Measurements from ENCODE around the gene TMEM51.

Gene TMEM51

DNA sequence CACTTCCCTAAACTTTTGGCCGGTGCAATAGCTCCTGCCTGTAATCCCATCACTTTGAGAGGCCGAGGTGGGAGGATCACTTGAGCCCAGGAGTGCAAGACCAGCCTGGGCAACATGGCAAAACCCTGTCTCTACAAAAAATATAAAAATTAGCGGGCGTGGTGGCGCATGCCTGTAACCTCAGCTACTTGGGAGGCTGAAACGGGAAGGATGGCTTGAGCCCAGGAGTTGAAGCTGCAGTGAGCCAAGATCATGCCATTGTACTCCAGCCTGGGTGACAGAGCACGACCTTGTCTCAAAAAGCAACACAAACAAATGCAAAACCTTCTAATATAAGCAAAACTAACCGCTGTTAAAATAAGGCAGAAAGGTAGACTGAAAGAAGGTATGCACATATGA is 25.9 kb downstream of the TMEM51 start:
- DNase-seq: no peak

DNA sequence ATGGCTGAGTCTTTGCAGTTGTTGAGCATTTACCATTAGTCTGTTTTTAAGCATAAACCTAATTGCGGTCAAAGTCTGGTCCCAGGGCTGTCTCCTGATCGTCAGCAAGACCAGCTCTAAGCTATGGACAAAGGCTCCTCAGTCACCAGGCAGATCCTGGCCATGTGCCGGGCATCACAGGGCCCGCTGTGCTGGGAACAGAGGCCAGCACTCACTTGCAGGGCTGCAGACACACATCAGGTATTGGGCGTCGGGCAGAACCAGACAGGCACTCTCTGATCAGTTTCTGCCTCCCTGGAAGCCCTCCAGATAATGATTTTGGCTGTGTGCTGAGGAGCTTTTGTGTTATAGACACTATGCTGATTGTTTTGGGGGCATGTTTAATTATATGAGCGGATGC is 26.6 kb downstream of the TMEM51 start:
- no peak for DNase-seq

DNA sequence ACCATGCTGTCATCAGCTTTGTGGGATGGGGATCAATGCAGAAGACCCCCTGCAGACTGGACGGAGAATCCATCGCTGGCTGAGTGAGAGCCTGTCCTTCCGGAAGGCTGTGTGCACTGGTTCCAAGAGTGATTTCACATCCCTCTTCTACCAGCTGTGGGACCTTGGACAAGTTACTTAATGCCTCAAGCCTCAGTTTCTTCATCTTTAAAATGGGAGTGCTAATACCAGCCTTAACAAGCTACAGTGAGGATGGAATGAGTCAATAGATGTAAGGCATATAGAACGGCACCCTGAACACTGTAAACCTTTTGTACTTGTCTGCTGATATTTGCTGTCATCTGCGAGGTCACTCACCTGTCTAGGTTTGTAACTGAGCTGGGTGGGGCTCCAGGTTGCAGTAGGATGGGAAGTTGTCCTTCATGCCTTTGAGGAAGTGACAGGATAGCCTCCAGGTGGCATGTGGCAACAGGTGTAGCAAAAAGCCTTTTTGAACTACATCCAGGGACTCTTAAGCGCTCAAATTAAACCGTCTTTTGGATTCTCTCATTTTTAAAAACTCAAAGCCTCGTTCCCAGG is 27.5 kb downstream of the TMEM51 start:
- DNase-seq: no peak

DNA sequence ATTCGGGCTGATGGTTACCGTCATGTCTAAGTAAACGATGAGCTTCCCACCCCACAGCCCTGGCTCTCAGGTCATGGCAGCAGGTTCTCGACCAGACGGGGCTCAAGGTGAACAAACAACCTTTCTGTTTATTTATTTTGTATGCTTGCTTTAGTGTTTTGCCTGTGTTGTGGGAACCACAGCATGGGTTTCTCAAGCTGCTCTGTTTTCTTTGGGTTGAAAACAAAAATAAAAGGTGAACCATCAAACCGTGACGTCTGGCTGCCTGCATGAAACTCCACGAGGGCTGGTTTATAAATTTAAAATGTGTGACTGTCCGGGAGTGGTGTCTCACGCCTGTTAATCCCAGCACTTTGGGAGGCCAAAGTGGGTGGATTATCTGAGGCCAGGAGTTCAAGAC is 28.0 kb downstream of the TMEM51 start:
- no peak for DNase-seq

DNA sequence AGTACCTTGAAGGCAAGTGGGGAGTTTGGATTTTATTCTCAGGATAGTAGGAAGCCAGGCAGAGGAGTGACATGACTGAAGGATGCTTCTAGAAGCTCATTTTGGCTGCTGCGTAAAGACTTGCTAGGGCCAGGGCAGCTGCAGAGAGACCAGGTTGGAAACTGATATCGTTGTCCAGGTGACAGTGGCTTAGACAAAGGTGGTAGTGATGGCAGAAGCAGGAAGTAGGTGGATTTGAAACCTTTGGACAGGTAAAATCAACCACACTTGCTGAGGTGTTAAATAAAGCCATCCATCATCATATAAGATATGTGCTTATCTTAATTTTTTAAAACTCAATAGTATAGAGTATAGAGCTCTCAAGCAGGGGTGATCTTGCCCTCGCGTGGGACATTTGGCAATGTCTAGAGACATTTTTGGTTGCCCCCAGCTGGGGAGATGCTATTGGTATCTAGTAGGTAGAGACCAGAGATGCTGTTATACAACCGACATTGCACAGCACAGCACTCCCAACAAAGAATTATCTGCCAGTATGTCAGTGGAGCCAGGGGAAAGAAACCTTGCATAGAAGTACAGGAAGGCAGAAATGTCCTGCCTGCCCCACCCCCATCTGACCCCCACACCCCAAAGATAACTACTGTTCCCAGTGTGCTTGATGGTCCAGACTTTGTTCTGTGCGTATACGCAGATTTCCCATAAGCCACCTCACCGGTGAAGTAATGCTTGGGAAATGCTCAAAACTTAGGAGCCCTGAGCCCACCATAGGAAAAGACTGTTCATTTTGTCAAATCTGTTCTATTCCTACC is 31.1 kb downstream of the TMEM51 start:
- no peak for DNase-seq

DNA sequence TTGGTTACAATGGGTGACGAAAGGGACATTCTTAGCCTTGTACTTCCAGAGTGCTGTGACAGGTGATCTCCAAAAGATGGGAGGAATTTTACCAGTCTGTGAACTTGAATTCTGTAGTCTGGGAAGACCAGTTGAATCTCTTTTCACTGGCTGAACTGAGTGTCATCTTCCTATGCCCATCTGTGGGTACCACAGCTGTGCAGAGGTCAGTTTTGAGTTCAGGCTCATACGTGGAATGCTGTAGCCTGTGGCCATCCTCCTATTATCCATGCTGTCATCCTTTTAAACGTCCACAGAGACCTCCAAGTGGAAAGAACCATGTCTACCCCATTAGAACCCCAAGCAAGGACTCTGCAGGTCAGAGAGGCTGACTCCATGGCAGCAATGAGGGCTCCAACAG is 32.1 kb downstream of the TMEM51 start:
- DNase-seq: no peak

DNA sequence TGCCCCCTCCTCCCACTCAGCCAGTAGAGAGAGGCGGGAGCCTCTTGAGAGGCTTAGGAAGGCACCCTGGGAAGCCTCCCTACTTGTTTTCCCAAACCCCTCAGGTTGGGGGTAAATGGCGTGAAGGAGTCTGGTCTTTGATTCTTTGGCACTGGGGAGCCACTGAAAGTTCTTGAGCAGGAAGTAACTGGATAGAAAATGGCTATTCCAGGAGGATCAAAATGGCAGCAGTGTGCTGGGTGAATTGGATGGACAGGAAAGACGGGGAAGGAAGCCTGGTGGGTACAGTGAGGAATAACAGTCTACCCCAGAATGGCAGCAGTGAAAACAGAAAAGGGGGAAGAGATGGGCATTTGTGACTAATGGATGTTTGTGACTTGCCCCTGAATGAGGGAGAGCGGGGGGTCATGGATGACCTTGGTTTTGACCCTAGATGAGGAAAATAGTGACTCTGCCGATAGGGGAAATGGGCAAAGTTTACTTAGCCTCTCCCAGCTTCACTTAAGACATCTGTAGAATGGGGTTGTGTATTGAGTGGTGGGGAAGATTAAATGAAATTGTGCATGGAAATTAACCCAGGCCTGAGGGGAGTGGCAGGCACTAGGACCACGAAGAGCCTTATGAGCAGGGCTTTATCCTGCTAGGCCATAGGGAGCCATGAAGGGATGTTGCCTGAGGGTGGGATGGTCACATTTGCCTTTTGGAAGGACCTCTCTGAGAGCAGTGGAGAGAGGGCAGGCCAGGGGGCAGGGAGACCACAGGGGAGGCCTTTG is 32.7 kb downstream of the TMEM51 start:
- no peak for DNase-seq

DNA sequence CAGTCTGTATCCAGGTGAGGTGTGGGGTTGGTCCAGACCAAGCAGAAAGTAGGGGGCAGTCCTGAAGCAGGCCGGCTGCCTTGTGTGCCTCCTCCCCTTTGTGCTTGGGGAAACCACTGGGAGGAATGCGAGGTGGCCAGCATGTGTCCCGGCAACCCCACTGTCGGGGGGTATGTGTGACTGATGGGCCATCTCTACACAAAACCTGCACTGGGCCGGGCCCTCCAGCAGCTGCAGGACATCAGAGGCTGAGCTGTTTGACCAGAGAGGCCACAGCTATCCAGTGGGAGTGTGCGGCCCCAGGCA is 33.3 kb downstream of the TMEM51 start:
- no peak for DNase-seq

DNA sequence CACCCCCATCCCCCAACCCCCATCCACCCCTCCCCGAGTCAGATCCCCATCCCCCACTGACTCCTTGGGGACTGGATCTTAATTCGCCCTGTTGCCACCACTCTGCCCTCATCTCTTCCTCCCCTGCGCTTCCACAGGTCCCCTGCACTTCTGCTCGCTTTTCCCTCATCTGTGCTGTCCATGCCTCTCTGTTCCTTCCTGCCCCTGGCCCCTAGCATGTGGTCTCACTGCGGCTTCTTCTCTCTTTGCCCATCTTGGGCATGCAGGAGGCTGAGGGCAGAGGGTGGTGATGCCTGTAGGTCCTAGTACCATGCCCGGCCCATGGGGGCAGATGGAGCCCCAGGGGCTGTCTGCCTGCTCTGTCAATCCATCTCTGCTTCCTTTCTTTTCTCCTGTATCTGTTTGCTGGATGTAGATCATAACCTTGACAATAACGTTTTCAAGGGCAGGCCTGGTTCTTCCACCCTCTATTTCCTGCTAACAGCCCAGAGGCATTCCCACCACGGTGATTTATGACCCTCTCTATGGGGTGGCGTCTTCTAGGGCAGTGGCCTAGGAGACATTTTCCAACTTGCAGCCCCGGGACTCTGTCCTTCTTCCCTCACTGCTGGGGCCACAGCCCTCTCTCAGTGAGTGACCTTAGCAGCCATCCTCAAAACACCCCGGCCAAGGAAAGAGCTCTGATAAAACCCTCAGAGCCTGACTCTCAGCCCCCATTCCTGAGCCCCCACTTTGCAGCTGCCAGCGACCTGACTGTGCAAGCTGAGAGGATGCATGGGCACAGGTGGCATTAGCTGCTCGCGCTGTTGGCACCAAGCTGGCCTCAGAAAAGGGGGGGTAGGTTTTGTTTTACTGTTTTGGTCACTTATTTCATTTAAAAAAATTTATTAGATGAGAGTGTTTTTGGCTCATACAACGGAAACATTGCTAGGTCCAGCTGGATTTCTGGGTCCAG is 33.9 kb downstream of the TMEM51 start:
- DNase-seq: no peak

DNA sequence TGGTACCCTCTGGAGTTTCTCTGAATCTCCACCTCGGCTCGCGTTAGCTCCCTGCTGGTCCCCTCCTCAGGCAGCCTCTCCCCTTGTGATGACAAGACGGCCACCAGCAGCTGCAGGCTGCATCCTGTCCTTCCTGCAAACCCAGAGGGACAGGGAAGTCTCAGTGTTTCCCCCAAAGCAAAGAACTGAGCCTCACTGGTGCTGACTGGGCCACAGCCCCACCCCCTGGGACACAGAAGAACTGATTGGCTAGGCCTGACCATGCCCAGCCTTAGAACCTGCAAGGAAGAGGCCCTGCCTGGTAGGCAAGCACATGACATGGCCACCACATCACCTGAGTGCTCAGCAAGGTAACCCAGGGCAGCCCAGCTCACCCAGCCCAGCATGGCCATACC is 34.6 kb downstream of the TMEM51 start:
- DNase-seq: no peak

DNA sequence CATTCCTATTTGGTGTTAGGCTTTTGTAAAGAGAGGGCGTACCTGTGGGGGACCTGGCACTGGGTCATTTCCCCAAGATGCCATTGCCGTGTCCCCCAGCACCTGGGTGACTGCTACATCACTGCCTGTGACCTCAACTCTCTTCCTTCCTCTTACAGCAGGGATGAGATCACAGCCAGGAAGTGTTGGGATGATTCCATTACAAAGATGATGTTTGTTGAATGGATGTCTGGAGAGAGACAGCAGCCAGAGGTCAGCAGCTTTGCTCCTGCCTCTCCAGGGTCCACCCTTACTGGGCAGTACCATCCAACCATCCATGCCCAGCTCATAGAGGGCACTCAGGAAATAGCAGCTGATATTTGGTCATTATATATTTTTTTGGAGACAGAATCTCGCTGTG is 35.1 kb downstream of the TMEM51 start:
- no peak for DNase-seq

DNA sequence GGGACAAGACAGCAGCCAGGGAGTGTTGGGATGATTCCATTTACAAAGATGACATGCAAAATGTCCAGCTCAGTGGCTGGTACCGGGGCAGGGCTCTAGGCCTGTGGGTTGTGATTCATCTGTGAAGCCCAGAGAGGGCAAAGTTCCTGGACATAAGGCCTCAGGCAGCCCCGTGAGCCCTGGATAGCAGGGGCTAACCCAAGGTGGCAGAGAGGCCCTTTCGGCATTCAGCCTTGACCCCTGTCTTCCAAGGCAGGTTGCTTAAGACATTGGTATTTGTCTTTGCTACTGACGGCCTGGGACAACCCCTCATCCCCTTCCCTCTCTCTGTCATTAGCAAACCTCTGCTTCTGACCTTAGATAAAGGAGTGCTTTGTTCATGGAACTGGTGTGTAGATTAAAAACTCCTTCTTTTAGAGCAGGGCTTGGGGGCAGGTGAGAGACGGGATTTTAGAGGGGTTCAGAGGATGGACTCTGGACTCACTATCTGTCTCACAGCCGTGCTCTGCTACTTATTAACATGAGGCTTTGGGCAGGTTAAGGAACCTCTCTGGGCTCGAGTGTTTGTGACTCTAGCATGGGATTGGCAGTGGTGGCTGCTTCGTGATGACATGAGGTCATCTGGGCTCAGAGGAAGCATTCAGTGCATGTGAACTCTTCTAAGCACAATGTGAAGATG is 36.3 kb downstream of the TMEM51 start:
- no peak for DNase-seq

DNA sequence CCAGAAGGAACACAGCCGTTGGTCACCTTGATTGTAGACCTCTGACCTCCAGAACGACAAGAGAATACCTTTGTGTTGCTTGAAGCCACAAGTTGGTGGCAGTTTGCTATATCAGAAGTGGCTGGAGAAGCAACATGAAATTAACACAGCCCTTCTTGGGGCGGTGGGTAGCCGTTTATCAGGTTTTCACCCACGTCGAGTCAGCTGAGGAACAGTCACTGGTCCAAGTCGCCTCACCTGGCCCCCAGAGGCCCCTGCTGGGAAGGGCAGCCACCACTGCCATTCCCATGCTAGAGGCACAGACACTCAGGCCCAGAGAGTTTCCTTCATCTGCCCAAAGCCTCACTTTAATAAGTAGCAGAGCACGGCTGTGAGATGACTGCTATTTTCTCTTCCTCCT is 37.7 kb downstream of the TMEM51 start:
- no peak for DNase-seq

DNA sequence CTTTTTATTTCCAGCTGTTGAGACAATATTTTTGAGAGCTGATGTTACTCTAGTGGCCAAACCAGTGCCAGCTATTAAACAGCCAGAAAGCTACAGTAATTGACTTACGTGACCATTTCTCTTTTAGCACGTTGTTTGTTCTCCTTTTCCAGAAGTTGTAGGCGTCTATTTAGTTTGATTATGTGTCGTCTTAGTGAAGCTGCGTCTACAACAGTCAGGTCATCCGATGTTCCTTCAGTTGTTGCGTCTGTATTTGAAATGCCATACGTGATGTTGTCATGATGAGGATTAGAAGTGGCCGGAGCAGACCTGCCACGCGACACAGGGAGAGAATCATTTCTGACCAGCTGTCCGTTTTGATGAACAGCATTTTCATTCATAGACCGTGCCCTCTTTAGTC is 38.2 kb downstream of the TMEM51 start:
- no peak for DNase-seq

DNA sequence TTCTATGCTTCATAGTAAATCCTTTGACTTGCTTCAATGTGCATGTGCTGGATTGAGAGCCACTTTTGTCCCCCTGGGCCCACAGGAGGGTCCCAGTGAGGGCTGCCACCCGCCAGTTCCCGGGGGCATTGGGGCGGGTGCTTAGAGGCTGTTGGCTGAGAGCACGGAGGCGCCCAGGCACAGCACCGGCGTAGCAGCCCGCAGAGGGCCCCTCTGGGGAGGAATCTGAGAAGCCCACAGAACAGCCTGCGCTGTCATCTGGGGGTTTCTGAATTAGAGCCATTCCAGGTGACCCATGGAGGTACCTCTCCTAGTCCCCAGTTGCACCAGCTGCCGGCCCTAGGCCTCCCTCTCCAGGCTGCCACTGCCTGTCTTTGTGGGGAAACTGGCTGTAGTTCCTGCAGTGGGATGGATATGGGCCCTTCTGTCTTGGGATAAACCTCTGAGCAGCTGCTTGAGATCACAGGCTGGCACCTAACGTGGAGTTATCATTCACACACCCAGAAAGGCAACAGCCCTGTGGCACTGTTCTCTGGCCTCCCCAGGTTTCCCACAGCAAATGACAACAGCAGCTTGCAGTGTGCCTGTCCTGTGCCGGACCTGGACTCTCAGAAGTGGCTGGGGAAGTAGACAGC is 39.5 kb downstream of the TMEM51 start:
- DNase-seq: no peak

DNA sequence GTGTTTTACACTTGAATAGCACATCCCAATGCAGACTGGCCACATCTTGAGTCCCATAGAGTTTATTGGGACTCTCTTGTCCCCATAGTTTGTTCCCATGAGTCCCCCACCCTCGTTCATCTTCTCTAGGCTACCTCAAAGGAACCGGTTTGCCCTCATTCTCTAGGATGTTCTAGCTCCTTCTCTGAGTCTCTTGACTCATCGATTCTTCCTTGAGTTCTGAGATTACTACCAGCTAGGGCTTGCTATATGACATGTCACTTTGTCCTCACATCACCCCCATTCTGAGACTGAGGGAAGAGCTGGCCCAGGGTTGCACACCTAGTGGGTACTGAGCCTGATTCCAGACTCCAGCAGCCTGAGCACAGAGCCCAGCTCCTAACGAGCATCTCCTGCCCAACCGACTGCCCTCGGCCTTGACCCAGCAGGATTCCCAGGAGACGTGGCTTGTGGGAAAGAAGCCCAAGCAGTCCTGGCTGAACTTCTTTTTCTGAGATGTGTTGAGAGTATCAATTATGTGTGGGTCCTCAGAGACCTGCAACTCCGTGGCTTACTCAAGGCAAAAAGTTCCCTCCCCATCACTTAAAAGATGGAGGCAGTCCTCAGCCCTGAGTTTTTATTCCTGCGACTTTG is 42.0 kb downstream of the TMEM51 start:
- DNase-seq: no peak

DNA sequence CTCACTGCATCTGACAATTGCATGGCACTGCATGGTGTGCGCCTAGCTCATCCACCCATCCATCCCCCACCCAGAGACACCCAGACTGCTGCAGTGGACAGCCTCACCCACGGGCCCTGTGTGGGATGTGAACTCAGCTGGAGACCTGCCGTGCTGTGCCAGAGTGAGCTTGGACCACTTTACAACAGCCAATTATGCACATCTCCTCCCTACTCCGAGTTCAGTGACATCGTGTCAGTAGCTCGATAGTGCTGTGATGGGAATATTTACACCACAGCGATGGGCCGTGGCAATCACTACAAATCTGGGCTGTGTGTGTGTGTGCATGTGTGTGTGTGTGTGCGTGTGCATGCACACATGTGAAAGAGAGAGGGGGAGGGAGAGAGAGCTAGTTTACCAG is 42.5 kb downstream of the TMEM51 start:
- DNase-seq: no peak

DNA sequence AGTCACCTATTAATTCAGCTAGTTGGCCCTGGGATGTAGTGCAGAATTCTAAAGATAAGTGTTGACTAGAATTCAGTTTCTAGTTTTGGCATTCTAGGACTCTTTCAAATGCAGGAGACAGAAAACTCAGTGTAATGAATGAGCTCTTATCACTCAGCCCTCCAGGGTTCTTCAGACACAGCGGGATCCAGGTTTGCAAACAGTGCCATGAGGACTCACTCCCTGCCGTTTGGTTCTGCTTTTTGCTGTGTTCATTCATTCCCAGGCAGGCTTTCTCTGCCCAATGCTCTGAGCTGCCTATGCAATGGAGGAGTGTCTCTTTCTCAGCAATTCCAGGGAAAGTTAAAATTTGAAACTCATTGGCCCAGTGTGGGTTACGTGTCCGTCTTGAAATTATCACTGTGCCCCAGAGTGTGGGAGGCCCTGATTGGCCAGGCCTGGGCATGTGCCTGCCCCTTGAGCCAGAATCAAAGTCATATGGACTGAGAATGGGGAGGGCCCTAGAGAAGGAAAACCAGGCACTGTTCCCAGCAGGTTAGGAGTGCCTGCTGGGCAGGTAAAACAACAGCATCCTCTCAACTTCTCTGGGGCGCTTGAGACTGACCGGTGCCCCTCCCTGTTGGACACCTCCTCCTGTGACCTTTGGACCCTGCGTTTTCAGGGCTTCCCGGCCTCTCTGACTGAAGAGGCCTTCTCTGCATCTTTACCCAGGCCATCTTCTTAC is 43.4 kb downstream of the TMEM51 start:
- no peak for DNase-seq

DNA sequence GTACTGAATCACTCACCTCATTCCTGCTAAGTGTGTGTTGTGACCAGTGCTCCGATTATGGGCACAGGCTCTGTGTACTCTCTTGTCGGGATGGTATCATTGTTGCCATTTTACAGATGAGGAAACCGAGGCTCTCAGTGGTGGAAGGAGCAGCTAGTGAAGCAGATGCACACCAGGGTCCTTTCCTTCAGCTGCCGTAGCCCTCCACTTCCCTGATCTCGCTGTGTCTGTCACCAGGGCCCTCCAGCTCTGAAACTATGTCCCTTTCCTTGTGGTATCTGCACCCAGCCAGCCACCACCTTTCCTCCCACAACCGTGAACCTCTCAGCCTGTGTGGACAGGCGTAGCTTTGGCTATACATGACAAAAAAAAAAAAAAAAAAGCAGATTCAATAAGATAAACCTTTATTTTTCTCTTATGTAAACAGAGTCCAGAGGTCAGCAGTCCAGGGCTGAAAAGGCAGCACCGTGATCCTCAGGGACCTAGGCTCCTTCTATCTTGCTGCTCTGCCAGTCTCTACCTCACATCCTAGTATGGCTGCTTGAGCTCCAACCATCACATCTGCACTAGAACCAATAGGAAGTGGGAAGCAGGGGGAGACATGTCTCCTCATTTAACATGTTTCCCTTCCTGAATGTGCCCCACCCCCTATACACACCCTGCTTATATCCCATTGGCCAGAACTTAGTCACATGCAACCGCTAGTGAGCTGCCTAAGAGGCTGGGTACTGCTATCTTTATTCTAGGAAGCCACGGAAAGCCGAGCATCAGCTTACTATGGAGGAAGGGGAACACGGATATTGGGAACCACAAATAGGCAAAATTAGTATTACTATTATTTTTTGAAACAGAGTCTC is 44.3 kb downstream of the TMEM51 start:
- no peak for DNase-seq

DNA sequence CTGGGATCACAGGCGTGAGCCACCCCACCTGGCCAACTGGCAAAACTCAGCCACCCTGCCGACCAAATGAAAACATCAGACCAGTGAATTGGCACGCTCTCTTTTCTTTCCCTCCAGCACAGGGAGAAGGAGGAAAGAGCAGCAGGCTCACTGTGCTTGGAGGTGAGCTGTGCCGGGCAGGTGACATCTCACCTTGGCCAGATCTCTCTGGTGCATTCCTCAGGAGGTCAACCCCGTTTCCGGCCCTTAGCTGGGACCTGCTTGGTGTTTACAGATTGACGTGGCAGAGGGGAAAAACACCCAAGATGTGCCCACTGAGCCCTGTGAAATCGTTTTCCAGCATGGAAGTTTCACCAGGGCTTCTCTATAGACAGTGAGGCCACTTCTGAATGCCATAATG is 45.1 kb downstream of the TMEM51 start:
- DNase-seq: no peak
